NCI-H446 treated with DMSO at 0.1 percent for 48 hours (cell line): ENCODE data around the gene ZNF765.
"Not testable (repeated sequence)": the region's sequence is repeated elsewhere in the genome, so short reads cannot be mapped to it uniquely, and the experiment has no call there.

Experiments used
- DNase-seq: peaks from one replicate; lab custom pipeline; 2025; lab: John Stamatoyannopoulos, UW

ZNF765 gene

DNA sequence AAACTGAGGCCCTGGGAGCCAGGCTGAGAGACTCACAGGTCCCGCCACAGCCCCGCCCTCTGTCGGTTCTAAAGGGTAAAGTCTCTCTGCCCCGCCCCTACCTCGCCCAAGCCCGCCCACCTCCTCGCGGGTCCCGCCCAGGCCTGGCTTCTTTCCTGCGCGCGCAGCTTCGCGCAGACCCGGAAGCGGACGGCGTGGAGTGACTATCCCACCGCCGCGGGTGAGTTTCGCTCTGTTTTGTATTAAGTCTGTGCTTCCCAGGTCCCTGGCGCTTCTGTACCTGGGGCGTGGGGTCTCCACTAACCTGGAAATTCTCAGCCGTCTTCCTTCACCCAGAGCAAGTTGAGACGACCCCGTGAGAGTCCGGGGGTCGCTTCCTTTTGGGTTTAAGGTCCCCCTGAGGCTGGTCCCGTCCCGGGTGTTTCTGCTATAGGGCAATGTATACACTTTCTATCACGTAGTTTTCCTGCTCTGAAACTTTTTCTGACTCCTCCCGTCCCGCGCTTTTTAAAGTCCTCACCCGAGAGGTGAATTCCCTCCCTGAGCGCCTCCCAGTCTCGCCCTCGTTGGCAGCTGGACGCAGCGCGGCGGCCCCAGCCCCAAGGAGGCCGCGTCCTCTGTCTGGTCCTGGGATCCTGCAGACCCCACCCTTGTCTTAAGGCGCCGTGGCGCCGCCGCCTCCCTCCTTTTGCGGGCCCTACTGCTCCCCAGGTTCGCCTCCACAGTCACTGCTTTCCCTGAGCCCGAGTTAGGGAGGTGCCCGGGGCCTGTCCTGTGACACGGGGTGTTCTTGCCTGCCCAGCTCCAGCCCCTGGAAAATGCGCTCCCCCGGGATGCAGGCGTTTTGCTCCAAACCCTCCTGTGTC is at the start of gene ZNF765:
Gene ZNF765 (plus strand): TSS at position 176 of the 866 bp plus-strand sequence. CDS start 2,867 bp downstream, outside the sequence.
- DNase-seq = peak; percentile 65

DNA sequence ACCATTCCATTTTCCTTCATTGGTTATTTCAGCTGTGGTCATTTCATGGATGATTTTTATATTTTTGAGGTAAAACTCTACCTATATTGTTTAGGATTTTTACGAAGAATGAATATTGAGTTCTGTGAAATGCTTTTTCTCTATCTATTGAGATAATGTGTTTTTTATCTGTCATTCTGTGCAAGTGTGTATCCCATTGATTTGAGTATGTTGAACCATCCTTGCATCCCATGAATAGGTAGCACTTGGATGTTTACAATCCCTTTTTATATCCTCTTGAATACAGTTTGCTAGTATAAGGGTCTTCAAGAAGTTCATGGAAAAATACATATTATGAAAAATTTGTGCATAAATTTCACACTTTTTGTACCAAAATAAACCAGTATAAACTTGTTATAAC is 39.2 kb upstream of the ZNF765 start:
- no peak for DNase-seq

DNA sequence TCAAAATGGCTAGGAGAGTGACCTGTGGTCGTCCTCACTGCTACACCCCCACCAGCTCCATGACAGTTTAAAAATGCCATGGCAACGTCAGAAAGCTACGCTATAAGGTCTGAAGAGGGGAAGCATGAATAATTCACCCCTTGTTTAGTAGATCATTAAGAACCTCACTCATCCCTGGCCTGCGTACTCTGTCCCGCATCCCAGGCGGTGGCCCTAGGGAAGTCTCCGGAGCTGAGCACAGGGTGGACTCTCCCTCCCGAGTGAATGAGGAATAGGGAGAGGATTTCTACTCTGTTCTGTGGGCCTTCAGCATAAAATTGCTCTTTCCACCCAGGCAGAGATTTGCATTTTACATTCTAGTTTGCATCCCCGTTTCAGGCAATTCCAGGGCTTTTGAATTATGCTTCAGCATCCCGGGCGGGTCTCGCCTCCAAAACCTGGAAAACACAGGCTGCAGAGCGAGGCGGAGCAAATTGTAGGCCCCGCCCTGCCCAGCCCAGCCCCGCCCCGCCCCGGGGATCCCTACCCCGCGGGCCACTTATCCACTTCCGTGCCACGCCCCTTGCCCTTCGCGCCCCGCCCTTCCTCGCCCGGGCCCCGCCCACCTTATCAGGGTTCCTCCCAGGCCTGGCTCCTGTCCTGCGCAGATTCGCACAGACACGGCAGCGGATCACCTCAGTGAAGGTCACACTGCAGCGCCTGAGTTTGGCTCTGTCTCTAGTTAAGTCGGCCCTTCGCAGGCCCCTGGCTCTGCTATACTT is 36.9 kb upstream of the ZNF765 start:
- DNase-seq = no peak

DNA sequence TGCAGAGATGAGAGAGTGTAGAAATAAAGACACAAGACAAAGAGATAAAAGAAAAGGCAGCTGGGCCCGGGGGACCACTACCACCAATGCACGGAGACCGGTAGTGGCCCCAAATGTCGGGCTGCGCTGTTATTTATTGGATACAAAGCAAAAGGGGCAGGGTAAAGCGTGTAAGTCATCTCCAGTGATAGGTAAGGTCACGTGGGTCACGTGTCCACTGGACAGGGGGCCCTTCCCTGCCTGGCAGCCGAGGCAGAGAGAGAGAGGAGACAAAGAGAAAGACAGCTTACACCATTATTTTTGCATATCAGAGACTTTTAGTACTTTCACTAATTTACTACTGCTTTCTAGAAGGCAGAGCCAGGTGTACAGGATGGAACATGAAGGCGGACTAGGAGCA is 34.9 kb upstream of the ZNF765 start:
- not testable (repeated sequence) for DNase-seq

DNA sequence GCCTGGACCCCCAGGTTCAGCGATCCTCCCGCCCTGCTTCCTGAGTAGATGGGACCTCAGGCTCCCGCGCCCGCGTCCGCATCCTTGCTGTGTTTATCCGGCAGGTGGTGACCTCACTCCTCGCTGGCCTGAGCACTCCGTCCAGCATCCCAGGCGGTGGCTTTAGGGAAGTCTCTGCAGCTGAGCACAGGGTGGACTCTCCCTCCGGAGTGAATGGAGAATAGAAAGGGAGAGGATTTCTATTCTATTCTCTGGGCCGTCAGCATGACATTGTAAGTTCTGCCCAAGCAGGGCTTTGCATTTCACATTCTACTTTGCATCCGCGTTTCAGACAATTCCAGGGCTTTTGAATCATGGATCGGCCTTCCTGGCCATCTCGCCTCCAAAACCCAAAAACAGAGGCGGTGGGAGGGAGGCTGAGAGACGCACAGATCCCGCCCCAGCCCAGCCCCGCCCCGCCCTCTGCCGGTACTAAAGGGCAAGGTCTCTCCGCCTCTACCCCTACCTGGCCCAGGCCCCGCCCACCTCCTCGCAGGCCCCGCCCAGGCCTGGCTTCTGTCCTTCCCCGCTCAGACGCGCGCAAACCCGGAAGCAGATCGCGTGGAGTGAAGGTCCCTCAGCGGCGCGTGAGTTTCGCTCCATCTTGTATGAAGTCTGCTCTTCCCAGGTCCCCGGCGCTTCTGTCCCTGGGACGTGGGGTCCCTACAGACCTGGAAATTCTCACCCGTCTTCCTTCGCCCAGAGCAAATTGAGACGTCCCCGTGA is 29.6 kb upstream of the ZNF765 start, which contains the start of gene ZNF525:
Gene ZNF525 (plus strand): TSS at position 572 of the 765 bp plus-strand sequence. CDS start 6,577 bp downstream, outside the sequence.
- DNase-seq = peak; percentile 34

DNA sequence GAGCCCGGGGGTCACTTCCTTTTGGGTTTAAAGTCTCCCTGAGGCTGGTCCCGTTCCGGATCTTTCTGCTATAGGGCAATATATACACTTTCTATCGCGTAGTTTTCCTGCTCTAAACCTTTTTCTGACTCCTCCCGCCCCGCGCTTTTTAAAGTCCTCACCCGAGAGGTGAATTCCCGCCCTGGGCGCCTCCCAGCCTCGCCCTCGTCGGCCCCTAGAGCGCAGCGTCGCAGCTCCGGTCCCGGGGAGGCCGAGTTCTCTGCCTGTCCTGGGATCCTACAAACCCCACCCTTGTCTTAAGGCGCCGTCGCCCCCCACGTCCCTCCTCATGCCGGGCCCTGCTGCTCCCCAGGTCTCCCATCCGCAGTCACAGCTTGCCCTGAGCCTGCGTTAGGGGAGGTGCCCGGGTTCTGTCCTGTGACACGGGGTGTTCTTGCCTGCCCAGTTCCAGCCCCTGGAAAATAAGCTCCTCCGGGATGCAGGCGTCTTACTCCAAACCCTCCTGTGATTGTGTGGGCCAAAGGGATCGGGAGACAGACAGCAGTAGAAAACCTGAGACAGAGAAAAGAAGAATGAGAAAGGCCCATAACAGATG is 29.0 kb upstream of the ZNF765 start:
- DNase-seq = no peak

DNA sequence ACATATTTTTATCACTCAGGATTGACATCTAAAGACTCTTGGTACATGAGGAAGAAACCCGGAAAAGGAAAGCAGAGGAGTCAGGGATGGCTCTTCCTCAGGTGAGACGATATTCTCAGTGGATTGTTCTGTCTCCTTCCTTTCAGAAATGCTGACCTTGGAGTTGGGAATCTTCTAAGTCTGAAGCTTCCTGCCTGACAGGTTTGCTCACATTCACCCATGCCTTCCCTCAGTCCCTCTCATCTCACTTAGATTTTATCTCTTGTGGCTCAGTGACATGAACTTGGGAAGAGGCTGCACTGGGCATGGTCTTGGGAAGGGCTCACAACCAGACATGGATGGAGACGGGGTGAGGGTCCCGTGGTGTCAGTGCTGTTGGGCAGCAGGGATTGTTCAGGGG is 22.8 kb upstream of the ZNF765 start:
- no peak for DNase-seq

DNA sequence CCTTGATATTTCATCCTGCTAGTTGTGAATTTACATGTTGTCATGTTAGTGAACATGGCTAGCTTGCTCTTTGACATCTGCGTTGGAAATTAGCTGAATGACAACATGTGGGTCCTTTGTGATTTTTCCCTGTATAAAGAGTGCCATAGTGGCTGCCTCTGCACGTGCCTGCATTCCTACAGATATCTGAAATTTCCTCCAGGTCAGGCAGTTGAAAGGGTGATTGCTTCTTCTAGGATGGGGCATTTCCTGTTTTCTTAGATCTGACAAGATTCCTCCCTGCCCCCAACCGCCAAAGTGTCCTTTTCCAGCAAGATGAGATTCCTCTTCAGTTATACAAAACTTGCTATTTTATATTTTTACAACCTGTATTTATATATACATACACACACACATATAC is 20.7 kb upstream of the ZNF765 start:
- DNase-seq = no peak

DNA sequence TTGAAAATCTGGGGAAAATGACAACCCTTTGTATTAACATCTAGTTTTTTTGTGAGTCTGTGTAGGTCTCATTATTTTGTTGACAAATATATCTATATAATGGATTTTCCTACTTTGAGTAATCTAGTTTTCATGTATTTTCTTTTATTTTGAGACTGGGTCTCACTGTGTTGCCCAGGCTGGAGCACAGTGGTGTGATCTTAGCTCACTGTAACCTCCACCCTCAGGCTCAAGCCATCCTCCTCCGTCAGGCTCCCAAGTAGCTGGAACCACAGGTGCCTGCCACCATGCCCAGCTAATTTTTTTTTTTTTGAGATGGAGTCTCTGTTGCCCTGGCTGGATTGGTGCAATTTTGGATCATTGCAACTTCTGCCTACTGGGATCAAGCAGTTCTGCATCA is 20.2 kb upstream of the ZNF765 start:
- no peak for DNase-seq

DNA sequence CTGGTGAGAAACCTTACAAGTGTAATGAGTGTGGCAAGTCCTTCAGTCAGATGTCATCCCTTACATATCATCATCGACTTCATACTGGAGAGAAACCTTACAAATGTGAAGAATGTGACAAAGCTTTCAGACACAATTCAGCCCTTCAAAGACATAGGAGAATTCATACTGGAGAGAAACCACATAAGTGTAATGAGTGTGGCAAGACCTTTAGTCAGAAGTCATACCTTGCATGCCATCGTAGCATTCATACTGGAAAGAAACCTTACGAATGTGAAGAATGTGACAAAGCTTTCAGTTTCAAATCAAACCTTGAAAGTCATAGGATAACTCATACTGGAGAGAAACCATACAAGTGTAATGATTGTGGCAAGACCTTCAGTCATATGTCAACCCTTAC is 13.6 kb upstream of the ZNF765 start:
- DNase-seq = no peak

DNA sequence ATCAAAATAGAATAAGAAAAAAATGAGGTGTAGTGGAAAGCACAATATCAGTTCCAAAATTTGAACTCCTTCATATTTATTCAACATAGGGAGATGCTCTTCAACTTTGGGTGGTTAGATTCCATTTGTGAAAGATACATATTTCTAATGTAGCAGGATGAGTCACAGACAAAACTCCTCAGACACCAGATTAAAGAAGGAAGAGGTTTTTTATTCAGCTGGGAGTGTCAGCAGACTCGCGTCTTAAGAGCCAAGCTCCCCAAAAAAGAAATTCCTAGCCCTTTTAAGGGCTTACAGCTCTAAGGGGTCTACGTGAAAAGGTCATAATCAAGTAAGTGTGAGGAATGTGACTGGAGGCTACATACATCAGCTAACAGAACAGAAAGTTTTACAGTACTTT is 6.8 kb upstream of the ZNF765 start:
- no peak for DNase-seq

DNA sequence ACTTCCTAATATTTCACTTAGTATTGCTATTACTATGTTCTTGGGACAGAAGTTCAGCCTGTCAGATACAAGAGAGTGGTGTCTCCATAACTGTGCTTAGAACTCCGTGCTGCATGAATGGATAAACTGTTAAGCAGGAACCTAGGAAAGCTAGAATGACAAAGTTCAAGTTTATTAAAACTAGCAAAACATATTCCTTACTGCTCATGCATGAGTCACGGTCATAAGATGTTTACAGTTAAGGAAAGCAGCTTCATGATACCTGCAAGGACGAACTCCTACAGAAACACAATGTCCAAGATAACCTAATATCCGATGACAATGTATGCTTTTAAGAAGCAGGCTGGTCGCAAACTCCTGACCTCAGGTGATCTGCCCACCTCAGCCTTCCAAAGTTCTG is 6.0 kb upstream of the ZNF765 start:
- DNase-seq = no peak

DNA sequence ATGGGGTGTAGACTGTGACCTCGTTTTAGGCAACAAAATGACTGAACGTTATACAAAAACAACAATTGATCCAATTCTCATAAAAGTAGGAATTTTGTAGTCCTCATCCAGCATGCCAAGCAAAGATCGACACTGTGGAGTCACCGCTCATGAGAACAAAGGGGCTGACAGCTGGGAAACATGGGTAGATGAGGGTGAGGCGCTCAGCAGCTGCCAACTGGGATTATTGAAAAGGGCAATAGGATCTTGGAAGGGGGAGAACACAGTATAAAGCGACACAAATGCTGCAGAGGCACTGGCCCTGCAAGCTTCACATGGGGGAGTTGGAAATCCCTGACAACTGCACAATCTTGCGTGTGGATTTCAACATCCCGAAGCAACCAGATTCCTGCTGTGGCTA is 5.4 kb upstream of the ZNF765 start:
- DNase-seq = no peak

DNA sequence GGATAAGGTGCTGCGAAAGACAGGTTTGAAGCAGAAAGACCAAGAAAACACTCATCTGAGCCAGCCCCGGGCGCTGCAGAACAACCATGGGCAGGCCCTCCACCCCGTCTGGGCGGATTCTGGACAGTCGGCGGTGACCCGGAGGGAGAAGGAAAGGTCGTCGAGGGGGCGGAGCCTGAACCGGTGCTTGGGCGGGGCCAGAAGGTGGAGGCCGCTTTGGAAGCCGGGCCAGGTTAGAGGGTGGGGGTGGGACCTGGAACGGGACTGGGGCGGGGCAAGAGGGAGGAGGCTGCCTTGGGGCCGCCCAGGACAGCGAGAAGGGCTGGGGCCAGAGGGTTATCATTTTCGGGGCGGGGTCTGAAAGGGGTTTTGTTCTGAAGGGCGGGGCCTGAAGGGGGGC is 5.0 kb upstream of the ZNF765 start:
- DNase-seq = no peak

DNA sequence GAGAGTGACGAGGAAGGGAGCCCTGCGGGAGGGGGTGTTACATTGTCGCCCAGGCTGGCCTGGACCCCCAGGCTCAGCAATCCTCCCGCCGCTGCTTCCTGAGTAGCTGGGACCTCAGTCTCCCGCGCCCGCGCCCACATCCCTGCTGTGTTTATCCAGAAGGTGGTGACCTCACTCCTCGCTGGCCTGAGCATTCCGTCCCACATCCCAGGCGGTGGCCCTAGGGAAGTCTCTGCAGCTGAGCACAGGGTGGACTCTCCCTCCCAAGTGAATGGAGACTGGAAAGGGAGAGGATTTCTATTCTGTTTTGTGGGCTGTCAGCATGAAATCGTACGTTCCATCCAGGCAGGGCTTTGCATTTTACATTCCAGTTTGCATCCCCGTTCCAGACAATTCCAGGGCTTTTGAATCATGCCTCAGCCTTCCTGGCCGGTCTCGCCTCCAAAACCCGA is 401 bp upstream of the ZNF765 start:
- DNase-seq = no peak

DNA sequence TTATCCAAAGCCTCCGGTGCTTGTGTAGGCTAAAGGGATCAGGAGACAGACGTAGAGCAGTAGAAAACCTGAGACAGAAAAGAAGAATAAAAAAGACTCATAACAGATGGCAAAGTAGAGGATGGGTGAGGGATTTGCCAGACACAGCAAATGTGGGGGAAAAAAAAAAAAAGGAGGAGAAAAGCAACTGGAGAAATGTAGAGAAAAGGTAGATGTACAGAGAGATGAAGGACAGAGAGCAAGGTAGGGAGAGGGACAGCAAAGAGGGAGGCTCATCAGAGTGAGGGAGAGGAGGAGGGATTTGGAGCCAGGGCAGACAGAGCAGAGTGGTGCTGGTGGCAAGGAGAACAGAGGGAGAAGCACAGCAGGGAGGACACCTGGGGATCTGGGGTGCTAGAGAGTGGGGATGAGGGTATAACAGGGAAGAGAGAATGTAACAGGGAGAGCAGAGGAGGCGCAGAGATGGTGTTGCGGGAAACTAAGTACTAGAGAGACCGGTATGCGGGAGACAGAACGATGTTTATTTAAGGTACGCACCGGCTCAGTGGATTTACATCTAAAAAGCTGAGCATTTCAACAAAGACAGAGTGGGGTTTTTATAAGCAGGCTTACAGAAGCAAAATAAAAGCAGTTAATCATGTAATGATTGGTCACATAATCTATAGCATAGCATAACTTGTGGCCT is 1.0 kb downstream of the ZNF765 start:
- DNase-seq = not testable (repeated sequence)

DNA sequence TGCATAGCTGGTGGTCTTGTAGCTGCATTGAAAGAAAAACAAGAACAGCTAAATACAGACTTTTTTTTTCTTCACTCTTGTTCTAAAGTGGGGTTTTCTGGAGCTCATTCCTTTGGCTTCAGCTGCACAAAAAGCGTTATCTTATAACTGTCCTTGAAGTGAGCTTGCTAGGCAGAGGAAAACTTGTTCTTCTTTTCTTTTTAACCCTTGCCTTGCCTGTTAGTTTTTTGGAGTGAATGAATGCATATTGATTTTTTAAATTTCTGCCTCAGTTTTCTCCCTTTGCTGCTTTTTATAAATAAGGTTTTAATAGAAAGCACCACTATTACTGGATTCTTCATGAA is 1.5 kb downstream of the ZNF765 start:
- no peak for DNase-seq

DNA sequence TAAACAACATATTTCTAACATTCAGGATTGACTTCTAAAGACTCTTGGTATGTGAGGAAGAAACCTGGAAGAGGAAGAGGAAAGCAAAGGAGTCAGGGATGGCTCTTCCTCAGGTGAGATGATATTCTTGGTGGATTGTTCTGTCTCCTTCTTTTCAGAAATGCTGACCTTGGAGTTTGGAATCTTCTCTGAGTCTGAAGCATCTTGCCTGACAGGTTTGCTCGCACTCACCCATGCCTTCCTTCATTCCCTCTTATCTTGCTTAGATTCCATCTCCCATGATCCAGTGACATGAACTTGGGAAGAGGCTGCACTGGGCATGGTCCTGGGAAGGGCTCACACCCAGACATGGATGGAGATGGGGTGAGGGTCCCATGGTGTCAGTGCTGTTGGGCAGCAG is 3.0 kb downstream of the ZNF765 start:
- not testable (repeated sequence) for DNase-seq

DNA sequence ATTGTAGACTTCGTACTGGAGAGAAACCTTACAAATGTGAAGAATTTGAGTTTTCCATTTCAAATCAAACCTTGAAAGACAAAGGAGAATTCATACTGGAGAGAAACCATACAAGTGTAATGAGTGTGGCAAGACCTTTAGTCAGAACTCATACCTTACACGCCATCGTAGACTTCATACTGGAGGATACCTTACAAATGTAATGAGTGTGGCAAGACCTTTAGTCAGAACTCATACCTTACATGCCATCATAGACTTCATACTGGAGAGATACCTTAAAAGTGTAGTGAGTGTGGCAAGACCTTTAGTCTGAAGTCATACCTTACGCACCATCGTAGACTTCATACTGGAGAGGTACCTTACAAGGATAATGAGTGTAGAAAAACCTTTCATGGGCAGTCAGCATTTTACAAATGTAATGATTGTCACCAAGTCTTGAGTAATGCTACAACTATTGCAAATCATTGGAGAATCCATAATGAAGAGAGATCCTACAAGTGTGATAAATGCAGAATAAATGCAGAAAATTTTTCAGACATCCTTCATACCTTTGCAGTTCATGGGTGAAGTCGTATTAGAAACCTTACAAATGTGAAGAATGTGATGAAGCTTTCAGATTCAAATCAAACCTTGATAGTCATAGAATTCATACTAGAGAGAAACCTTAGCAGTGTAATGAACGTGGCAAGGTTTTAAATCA is 14.7 kb downstream of the ZNF765 start:
- no peak for DNase-seq

DNA sequence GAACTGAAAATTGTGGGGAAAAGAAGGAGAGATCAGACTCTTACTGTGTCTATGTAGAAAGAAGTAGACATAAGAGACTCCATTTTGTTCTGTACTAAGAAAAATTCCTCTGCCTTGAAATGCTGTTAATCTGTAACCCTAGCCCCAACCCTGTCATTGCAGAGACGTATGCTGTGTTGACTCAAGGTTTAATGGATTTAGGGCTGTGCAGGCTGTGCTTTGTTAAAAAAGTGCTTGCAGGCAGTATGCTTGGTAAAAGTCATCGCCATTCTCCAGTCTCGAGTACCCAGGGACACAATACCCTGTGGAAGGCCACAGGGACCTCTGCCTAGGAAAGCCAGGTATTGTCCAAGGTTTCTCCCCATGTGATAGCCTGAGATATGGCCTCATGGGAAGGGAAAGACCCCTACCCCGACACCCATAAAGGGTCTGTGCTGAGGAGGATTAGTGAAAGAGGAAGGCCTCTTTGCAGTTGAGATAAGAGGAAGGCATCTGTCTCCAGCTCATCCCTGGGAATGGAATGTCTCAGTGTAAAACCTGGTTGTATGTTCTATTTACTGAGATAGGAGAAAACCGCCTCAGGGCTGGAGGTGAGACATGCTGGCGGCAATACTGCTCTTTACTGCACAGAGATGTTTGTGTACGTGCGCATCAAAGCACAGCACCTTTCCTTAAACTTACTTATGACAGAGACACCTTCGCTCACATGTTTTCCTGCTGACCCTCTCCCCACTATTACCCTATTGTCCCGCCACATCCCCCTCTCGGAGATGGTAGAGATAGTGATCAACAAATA is 25.8 kb downstream of the ZNF765 start:
- DNase-seq = not testable (repeated sequence)
